GM12892 (cell line): ENCODE measurements around the gene MAGEA9B. TPM values are rescaled to one million over a fixed set of nuclear protein-coding genes. Genes with fewer than 3 reads are reported as not detected.
A peak's percentile ranks its signal among the peaks of the same experiment; 100 is the strongest.
"Not testable (repeated sequence)": the region's sequence is repeated elsewhere in the genome, so short reads cannot be mapped to it uniquely, and the experiment has no call there.

Experiments
- DNase-seq: peaks from one replicate; pipeline ENCODE4 v3.0.0; 2011; ENCODE audit not compliant: insufficient read length
- FAIRE-seq: peaks from 2 replicates; lab custom pipeline; 2011; peaks lifted over from hg19 to GRCh38; lab: Jason Lieb, UNC
- POLR2A ChIP-seq: IDR thresholded peaks from 2 replicates; pipeline ENCODE4 v1.6.1; 2011; ENCODE audit warnings: low read depth, low read length, control low read depth
- POLR2AphosphoS5 ChIP-seq: IDR thresholded peaks from 2 replicates; pipeline ENCODE4 v1.6.1; 2011; ENCODE audit warnings: low read depth, low read length, control low read depth
- TAF1 ChIP-seq: IDR thresholded peaks from 2 replicates; pipeline ENCODE4 v1.6.1; 2011; ENCODE audit warnings: low read depth, mild to moderate bottlenecking, control low read depth, low read length, borderline replicate concordance
- polyA plus RNA-seq: library from polyadenylated mRNA; unstranded; fragments of >200 nt; gene quantifications from one replicate; pipeline ENCODE4 v1.2.1, GENCODE V29; 2012; ENCODE audit warnings: missing spikeins, inconsistent platforms; ENCODE audit not compliant: missing spikeins

The MAGEA9B gene, protein sequence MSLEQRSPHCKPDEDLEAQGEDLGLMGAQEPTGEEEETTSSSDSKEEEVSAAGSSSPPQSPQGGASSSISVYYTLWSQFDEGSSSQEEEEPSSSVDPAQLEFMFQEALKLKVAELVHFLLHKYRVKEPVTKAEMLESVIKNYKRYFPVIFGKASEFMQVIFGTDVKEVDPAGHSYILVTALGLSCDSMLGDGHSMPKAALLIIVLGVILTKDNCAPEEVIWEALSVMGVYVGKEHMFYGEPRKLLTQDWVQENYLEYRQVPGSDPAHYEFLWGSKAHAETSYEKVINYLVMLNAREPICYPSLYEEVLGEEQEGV
- not detected for polyA plus RNA-seq

DNA sequence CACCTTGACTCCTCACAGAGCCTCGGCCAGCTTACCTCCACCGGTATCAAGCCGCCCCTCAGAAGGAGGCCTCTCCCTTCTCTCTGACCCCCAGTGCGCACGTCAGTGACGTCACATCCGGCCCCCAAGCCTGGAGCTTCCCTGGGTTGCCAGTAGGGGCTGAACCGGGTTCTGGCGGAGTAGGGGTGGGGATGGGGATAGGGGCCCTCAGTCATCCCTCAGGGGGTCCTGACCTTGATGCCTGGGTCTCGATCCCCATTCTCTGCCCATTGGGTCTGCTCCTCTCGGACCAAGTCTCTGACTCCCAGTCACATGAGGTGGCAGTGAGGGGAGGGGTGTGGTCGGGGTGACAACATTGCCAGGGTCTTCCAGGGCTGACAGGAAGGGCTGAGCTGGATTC, at the start of gene MAGEA9B:
Gene MAGEA9B (minus strand): TSS at position 101 of the 400 bp plus-strand sequence. CDS start 4,280 bp downstream, outside the sequence.
- not testable (repeated sequence) for DNase-seq, FAIRE-seq

- no peak for DNase-seq
- no peak for TF ChIP-seq TAF1
- TF ChIP-seq POLR2AphosphoS5: no peak
- TF ChIP-seq POLR2A: no peak
- FAIRE-seq: no peak
Observed at GRCh38 chrX:149633511-149633910, 46.3 kb upstream of the MAGEA9B start.

GRCh38 chrX:149631234-149632165, 44.2 kb upstream of the MAGEA9B start, which contains the start of gene TMEM185A:
TMEM185A (minus strand) TSS chrX:149631792; CDS start chrX:149631580, 212 bp downstream.
- DNase-seq (peak; percentile 53), FAIRE-seq (peak; percentile 74)
- TF ChIP-seq TAF1 (no peak), POLR2A (peak; percentile 36; the same call in 1 of the 2 replicates)

GRCh38 chrX:149630681-149631233, 43.5 kb upstream of the MAGEA9B start:
- no peak for DNase-seq
- FAIRE-seq: peak; percentile 36
- TF ChIP-seq POLR2A: no peak
- TF ChIP-seq POLR2AphosphoS5: no peak
- TF ChIP-seq TAF1: no peak

DNA sequence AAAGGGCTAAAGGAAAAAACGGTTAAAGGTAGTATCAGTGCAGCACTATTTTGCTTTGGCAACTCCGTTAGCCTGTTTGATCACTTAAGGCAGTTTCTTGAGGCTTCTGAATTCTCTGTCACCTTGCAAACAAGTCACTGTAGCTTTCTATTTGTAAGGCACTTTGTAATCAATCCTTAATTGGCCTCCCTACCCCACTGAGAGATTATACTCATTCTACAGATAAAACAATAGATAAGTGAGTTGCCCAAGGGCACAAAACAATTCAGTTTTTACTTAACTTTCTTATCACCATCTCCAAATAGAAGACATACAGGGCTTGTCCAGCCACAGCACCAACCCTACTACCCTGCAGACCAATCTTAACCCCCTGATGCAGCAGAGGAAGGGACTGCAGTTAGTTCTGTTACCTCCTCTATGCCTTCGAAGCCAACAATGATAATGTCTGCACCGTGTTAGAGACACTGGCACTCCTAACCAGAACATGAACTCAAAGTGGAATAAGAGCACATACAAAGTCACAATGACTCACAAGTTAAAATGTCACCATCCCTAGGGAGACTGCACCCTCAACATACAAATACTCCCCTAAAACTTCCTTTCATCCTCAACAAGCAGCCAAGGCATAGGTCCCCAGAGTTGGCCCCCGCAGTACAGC, 42.6 kb upstream of the MAGEA9B start:
- TF ChIP-seq POLR2AphosphoS5: no peak
- TF ChIP-seq POLR2A: no peak
- no peak for TF ChIP-seq TAF1
- peak; percentile 38 for FAIRE-seq
- no peak for DNase-seq

DNA sequence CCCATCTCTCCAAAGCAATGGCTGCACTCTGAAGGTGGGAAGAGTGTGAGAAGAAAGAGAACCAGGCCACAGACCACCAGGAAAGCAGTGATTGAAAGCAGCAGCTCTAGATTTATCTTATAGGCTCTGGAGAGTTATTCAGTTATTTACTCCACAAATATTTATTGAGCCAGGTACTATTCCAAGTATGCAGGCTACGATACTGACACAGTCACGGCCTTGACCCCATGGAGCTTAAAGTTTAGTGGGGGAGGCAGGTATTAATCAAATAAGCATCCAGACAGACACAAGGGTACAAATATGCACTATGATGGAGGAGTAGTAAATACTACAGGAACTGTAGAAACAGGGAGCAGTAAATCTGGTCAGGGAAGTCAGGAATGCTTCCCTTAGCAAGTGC, 41.5 kb upstream of the MAGEA9B start:
- TF ChIP-seq TAF1: no peak
- DNase-seq (no peak), FAIRE-seq (no peak)

DNA sequence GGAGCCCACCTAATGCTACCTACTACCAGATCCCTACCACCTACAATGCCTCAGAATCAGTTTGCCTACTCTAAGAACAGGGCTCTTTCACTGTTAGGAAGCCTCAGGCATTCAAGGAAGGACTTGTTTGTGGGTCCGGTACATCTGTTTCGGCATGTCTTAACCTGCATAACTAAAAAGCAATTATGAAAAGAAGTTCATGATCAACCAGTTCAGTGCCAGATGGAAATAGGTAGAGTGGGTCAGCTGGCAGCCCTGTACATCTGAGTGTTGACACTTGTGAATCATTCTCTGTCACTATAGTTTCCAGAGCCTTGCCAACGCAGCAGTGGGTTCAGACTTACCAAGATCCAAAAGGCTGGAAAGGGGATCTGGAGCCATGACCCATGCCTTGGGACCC, 41.0 kb upstream of the MAGEA9B start:
- TF ChIP-seq TAF1 (no peak), POLR2AphosphoS5 (no peak), POLR2A (no peak)
- DNase-seq: no peak
- FAIRE-seq: no peak

DNA sequence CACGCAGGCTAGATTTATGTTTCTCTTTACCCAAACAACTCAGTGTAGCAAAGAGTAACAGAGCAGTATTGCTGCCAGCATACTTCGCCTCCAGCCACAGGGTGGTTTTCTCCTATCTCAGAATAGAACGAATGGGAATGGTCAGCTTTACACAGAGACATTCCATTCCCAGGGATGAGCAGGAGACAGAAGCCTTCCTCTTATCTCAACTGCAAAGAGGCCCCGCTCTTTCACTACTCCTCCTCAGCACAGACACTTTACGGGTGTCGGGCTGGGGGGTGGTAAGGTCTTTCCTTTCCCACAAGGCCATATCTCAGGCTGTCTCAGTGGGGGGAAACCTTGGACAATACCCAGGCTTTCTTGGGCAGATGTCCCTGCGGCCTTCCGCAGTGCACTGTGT, 39.6 kb upstream of the MAGEA9B start:
- FAIRE-seq, DNase-seq: not testable (repeated sequence)

DNA sequence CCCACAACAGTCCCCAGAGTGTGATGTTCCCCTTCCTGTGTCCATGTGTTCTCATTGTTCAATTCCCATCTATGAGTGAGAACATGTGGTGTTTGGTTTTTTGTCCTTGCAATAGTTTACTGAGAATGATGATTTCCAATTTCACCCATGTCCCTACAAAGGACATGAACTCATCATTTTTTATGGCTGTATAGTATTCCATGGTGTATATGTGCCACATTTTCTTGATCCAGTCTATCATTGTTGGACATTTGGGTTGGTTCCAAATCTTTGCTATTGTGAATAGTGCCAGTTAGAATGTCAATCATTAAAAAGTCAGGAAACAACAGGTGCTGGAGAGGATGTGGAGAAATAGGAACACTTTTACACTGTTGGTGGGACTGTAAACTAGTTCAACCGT, 32.4 kb upstream of the MAGEA9B start:
- DNase-seq, FAIRE-seq: not testable (repeated sequence)

- TF ChIP-seq POLR2A (no peak), POLR2AphosphoS5 (no peak), TAF1 (no peak)
- DNase-seq: no peak
- FAIRE-seq: no peak
Observed at GRCh38 chrX:149618871-149619270, 31.6 kb upstream of the MAGEA9B start.

DNA sequence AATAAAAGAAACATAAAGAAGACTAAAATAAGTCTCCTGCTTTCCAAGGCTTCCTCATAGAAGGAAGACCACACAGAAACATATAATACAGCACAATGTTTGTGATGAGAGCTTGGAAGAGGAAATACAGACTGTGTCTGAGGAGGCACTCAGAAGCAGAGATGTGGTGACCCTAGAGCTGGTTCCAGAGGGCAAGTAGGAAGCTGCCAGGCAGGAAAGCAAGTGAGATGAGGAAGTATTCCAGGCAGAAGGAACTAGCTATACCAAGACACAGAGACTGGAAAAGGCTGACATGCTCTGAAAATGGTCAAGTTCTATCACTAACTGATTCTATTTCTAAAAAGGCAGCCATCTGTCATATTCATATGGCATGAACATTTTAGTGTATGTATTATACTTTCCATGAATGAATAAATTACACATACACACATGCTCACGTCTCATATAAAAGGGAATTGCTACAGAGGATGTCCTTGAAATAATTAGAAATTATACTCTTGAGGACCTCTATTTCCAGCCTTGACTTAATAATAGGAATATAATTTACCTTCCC, 24.4 kb upstream of the MAGEA9B start:
- FAIRE-seq (no peak), DNase-seq (no peak)
- TF ChIP-seq POLR2A: no peak
- no peak for TF ChIP-seq TAF1
- TF ChIP-seq POLR2AphosphoS5: no peak

GRCh38 chrX:149610511-149610910, 23.3 kb upstream of the MAGEA9B start:
- FAIRE-seq (no peak), DNase-seq (no peak)
- TF ChIP-seq POLR2A (no peak), POLR2AphosphoS5 (no peak), TAF1 (no peak)
